ENCODE results near the gene RAB3B.
"Not testable (repeated sequence)": the region's sequence is repeated elsewhere in the genome, so short reads cannot be mapped to it uniquely, and the experiment has no call there.

RAB3B gene

GRCh38 chr1:51919684-51920083, 70.8 kb downstream of the RAB3B start:
- no peak for DNase-seq (ENCODE audit: low read depth)

GRCh38 chr1:51916587-51917405, 73.7 kb downstream of the RAB3B start:
- no peak for DNase-seq (ENCODE audit: low read depth)

- DNase-seq (ENCODE audit: low read depth) = no peak
Observed at GRCh38 chr1:51915951-51916350, 74.5 kb downstream of the RAB3B start.

GRCh38 chr1:51912881-51913280, 77.6 kb downstream of the RAB3B start:
- no peak for DNase-seq (ENCODE audit: low read depth)

- DNase-seq (ENCODE audit: low read depth) = no peak
Observed at GRCh38 chr1:51910221-51911000, 80.1 kb downstream of the RAB3B start.

GRCh38 chr1:51908499-51908898, 82.0 kb downstream of the RAB3B start:
- no peak for DNase-seq (ENCODE audit: low read depth)

- no peak for DNase-seq (ENCODE audit: low read depth)
Observed at GRCh38 chr1:51907079-51907702, 83.3 kb downstream of the RAB3B start.

GRCh38 chr1:51906306-51907078, 84.0 kb downstream of the RAB3B start:
- no peak for DNase-seq (ENCODE audit: low read depth)

GRCh38 chr1:51902456-51902855, 88.0 kb downstream of the RAB3B start:
- DNase-seq (ENCODE audit: low read depth) = no peak

GRCh38 chr1:51901151-51901550, 89.3 kb downstream of the RAB3B start:
- DNase-seq (ENCODE audit: low read depth) = no peak

- DNase-seq (ENCODE audit: low read depth) = no peak
Observed at GRCh38 chr1:51899022-51899421, 91.5 kb downstream of the RAB3B start.

- no peak for DNase-seq (ENCODE audit: low read depth)
Observed at GRCh38 chr1:51898090-51898734, 92.3 kb downstream of the RAB3B start.

GRCh38 chr1:51897699-51898031, 92.8 kb downstream of the RAB3B start:
- no peak for DNase-seq (ENCODE audit: low read depth)

- DNase-seq (ENCODE audit: low read depth) = not testable (repeated sequence)
Observed at GRCh38 chr1:51894748-51895147, 95.8 kb downstream of the RAB3B start.

- DNase-seq (ENCODE audit: low read depth) = peak; percentile 99
Observed at GRCh38 chr1:51878616-51879336, 111.7 kb downstream of the RAB3B start, which contains the start of gene NRDC. Gene NRDC, minus strand, starts transcription at chr1:51878727. Its CDS starts 112 bp downstream, at chr1:51878615.

- no peak for DNase-seq (ENCODE audit: low read depth)
Observed at GRCh38 chr1:51878308-51878615, 112.2 kb downstream of the RAB3B start.

GRCh38 chr1:51877434-51878307, 112.8 kb downstream of the RAB3B start:
- DNase-seq (ENCODE audit: low read depth) = no peak

- DNase-seq (ENCODE audit: low read depth) = no peak
Observed at GRCh38 chr1:51875836-51876235, 114.7 kb downstream of the RAB3B start.

GRCh38 chr1:51875291-51875772, 115.2 kb downstream of the RAB3B start:
- no peak for DNase-seq (ENCODE audit: low read depth)

GRCh38 chr1:51873270-51873669, 117.2 kb downstream of the RAB3B start:
- not testable (repeated sequence) for DNase-seq (ENCODE audit: low read depth)

Data from activated T-cell treated with anti-CD3 and anti-CD28 coated beads for 1 hour (primary cell).